OCI-LY7 (cell line): Measurements from ENCODE around the gene EIF4G3. TPM values are rescaled to one million over a fixed set of nuclear protein-coding genes. Genes with fewer than 3 reads are reported as not detected.

ENCODE experiments used
- BruUV-seq: library from RNA; stranded (reverse); fragments of 400-500 nt; replicated peaks from 2 replicates; lab custom pipeline; 2021; lab: Mats Ljungman, UMichigan
- CTCF ChIA-PET: fragments of 300-600 bp; sonication (Branson Sonifier 250); formaldehyde crosslinking; loops from one replicate; lab custom pipeline; 2022; ENCODE audit warnings: antibody characterized with exemption; ENCODE audit not compliant: unreplicated experiment; lab: Charles Lee
- POLR2A ChIA-PET: fragments of 300-600 bp; sonication (Branson Sonifier 250); formaldehyde crosslinking; loops from one replicate; lab custom pipeline; 2022; ENCODE audit warnings: antibody characterized with exemption; lab: Charles Lee
- DNase-seq: peaks from one replicate; pipeline ENCODE4 v3.0.0-alpha.2; 2015; ENCODE audit warnings: low spot score
- H2AFZ ChIP-seq: fragments of 200-600 bp; sonication (generic), shearing (Covaris generic); 2 replicates; pipeline ENCODE4 v1.6.1; 2014; ENCODE audit warnings: mild to moderate bottlenecking, antibody characterized with exemption, low read length, moderate library complexity
- H3K27ac ChIP-seq: fragments of 200-600 bp; sonication (generic); 2 replicates; pipeline ENCODE4 v1.5.1; 2014; ENCODE audit warnings: mixed run types, low read depth, mild to moderate bottlenecking, moderate library complexity, low read length, inconsistent platforms; ENCODE audit not compliant: poor library complexity, severe bottlenecking
- H3K36me3 ChIP-seq: fragments of 200-600 bp; sonication (generic); 2 replicates; pipeline ENCODE4 v1.6.1; 2014; ENCODE audit warnings: mild to moderate bottlenecking, antibody characterized with exemption, low read length, moderate library complexity, mixed read lengths; ENCODE audit not compliant: insufficient read depth
- H3K4me1 ChIP-seq: fragments of 200-600 bp; sonication (generic); 2 replicates; pipeline ENCODE4 v1.5.1; 2014; ENCODE audit warnings: mild to moderate bottlenecking, low read length; ENCODE audit not compliant: insufficient read depth, poor library complexity, severe bottlenecking
- H3K4me2 ChIP-seq: fragments of 200-600 bp; sonication (generic); 2 replicates; pipeline ENCODE4 v1.6.1; 2014; ENCODE audit warnings: mild to moderate bottlenecking, low read length
- H3K4me3 ChIP-seq: fragments of 200-600 bp; sonication (generic); 2 replicates; pipeline ENCODE4 v1.5.1; 2014; ENCODE audit warnings: mild to moderate bottlenecking, low read depth, low read length; ENCODE audit not compliant: poor library complexity, severe bottlenecking
- H3K79me2 ChIP-seq: fragments of 200-600 bp; sonication (generic); 2 replicates; pipeline ENCODE4 v1.6.1; 2016; ENCODE audit warnings: low read depth, mild to moderate bottlenecking, low read length, moderate library complexity, mixed read lengths; ENCODE audit not compliant: insufficient read depth
- H3K9me2 ChIP-seq: fragments of 200-600 bp; sonication (generic); 2 replicates; pipeline ENCODE4 v1.6.1; 2016; ENCODE audit warnings: mild to moderate bottlenecking, low read length, mixed read lengths; ENCODE audit not compliant: insufficient read depth
- H3K9me3 ChIP-seq: fragments of 200-600 bp; sonication (generic); 2 replicates; pipeline ENCODE4 v1.6.1; 2014; ENCODE audit warnings: mild to moderate bottlenecking, mixed run types, low read length, mixed read lengths
- H4K20me1 ChIP-seq: fragments of 200-600 bp; sonication (generic); 2 replicates; pipeline ENCODE4 v1.6.1; 2014; ENCODE audit warnings: mild to moderate bottlenecking, antibody characterized with exemption, low read length, moderate library complexity, mixed read lengths; ENCODE audit not compliant: insufficient read depth
- EZH2phosphoT487 ChIP-seq: fragments of 200-600 bp; sonication (generic); IDR thresholded peaks from 2 replicates; pipeline ENCODE4 v1.6.1; 2018; ENCODE audit warnings: low read depth, borderline replicate concordance, mild to moderate bottlenecking, mixed run types, antibody characterized with exemption, low read length, moderate library complexity, mixed read lengths
- intact Hi-C: fragments of 100-400 bp; cut with micrococcal nuclease; formaldehyde crosslinking; loops from one replicate; pipeline ENCODE4 v1.10.0; 2022; ENCODE audit not compliant: unreplicated experiment
- total RNA-seq, 2 experiments: library from RNA; depleted of rRNA in 1 of 2; stranded (reverse); fragments of >200 nt in 1 of 2; shearing (Covaris generic) in 1 of 2; gene quantifications; 2 replicates each; pipeline ENCODE4 v1.2.3, GENCODE V29; 2014 to 2022
- TF ChIP-seq, protein P1 (sequence below): fragments of 200-600 bp; sonication (generic); conservative IDR thresholded peaks from 2 replicates; pipeline ENCODE4 v1.5.1; 2014; ENCODE audit warnings: mild to moderate bottlenecking, antibody characterized with exemption, low read length, moderate library complexity, mixed read lengths

The EIF4G3 gene
- total RNA-seq, 2 experiments from 2014 or later: 28.5 to 62.1 TPM

DNA sequence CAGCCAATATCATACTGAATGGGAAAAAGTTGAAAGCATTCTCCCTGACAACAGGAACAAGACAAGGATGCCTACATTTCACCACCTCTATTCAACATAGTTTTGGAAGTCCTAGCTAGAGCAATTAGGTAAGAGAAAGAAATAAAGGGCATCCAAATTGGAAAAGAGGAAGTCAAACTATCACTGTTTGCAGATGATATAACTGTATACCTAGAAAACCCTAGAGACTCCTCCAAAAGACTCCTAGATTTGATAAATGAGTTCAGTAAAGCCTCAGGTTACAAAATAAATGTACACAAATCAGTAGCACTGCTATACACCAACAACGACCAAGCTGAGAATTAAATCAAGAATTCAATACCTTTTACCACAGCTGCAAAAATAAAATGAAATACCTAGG is 218.3 kb downstream of the EIF4G3 start:
- Histone ChIP-seq H3K9me3 (no peaks in the 10 kb centered on the region), H3K4me2 (no peak overlapping the region), H3K9me2 (no peaks in the 10 kb centered on the region), H4K20me1 (no peaks in the 10 kb centered on the region; the same call in 1 of the 2 replicates), H2AFZ (no peak overlapping the region), H3K4me3 (no peak overlapping the region), H3K79me2 (no peaks in the 10 kb centered on the region), H3K4me1 (no peaks in the 10 kb centered on the region), H3K36me3 (peaks cover 4% of the 10 kb centered on the region), H3K27ac (no peak overlapping the region)
- no TSS peak for BruUV-seq
- CTCF ChIA-PET: no interaction called here
- intact Hi-C loops: no loop called here
- POLR2A ChIA-PET: no interaction called here
- no peak for TF ChIP-seq EZH2phosphoT487
- TF ChIP-seq, protein P1, sequence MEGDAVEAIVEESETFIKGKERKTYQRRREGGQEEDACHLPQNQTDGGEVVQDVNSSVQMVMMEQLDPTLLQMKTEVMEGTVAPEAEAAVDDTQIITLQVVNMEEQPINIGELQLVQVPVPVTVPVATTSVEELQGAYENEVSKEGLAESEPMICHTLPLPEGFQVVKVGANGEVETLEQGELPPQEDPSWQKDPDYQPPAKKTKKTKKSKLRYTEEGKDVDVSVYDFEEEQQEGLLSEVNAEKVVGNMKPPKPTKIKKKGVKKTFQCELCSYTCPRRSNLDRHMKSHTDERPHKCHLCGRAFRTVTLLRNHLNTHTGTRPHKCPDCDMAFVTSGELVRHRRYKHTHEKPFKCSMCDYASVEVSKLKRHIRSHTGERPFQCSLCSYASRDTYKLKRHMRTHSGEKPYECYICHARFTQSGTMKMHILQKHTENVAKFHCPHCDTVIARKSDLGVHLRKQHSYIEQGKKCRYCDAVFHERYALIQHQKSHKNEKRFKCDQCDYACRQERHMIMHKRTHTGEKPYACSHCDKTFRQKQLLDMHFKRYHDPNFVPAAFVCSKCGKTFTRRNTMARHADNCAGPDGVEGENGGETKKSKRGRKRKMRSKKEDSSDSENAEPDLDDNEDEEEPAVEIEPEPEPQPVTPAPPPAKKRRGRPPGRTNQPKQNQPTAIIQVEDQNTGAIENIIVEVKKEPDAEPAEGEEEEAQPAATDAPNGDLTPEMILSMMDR: no peak
- no peak for DNase-seq

DNA sequence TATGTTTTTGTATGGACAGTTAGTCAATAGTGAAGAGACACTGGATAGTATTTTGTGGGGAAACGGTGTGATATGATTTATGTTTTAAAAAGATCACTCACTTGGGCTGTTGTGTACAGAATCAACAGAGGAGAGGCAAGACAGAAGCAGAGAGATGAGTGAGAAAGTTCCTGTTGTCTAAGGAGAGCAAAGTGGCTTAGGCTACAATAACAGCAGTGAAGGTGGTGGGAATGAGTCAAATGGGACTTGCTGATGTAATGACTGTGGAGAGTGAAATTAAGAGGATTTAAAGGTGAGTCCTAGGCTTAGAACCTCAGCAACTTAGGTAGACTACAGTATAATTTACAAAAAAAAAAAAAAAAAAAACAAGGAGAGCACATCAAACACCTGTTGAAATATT is 220.4 kb downstream of the EIF4G3 start:
- no peaks in the 10 kb centered on the region; the same call in 1 of the 2 replicates for H4K20me1 ChIP-seq
- no peak overlapping the region for H3K27ac ChIP-seq
- no peak for TF ChIP-seq EZH2phosphoT487
- TF ChIP-seq, protein P1: no peak
- no TSS peak for BruUV-seq
- no peaks in the 10 kb centered on the region for H3K9me3 ChIP-seq
- ChIA-PET POLR2A (interaction anchor here (0.6 kb wide), 1 partner anchor 344 kb away, joined by 3 read pairs; no protein-coding TSS in a partner anchor), CTCF (no interaction called here)
- no peaks in the 10 kb centered on the region for H3K4me1 ChIP-seq
- H3K4me3 ChIP-seq: no peak overlapping the region
- H3K36me3 ChIP-seq: peaks cover 4% of the 10 kb centered on the region
- H3K4me2 ChIP-seq: no peak overlapping the region
- no peaks in the 10 kb centered on the region for H3K79me2 ChIP-seq
- H3K9me2 ChIP-seq: no peaks in the 10 kb centered on the region
- DNase-seq: no peak
- H2AFZ ChIP-seq: no peak overlapping the region
- intact Hi-C loops: no loop called here

DNA sequence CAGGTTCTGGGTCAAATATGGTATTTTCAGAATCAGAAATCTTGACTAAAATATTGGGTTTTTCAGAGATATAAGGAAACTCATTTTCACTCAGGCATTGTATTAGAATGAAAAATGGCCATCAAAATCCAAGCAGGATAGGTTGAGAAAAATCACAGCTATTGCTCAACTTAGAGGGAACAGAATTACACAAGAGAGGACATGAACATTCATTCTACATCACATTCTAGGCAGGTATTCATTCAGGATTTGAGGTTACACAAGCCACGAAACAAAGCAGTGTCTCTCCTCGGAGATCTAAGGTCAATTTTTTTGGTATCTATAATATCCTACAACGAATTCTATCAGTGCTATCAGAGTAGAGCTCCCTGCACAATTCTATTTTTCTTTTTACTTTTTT is 226.0 kb downstream of the EIF4G3 start:
- intact Hi-C loops: no loop called here
- Histone ChIP-seq H3K9me3 (no peaks in the 10 kb centered on the region), H2AFZ (no peak overlapping the region), H3K4me1 (no peaks in the 10 kb centered on the region), H3K27ac (no peak overlapping the region), H3K9me2 (no peaks in the 10 kb centered on the region), H3K4me3 (no peak overlapping the region), H4K20me1 (no peaks in the 10 kb centered on the region), H3K79me2 (no peaks in the 10 kb centered on the region), H3K36me3 (peaks cover 4% of the 10 kb centered on the region; the same call in 1 of the 2 replicates), H3K4me2 (no peak overlapping the region)
- TF ChIP-seq, protein P1: no peak
- TF ChIP-seq EZH2phosphoT487: no peak
- no peak for DNase-seq
- POLR2A ChIA-PET: no interaction called here
- no TSS peak for BruUV-seq
- CTCF ChIA-PET: no interaction called here
